Esophagus muscularis mucosa (tissue), 4 donors: ENCODE data around the gene F13A1.

Experiments
- CTCF ChIP-seq, 3 experiments: fragments of 200-600 bp in 2 of 3; fragments of 450-650 bp in 1 of 3; sonication (generic) in 2 of 3; IDR thresholded peaks; one replicate each; pipeline ENCODE4 v1.5.1; 2017 to 2019; ENCODE audit warnings: antibody characterized with exemption in 3 of 3, mild to moderate bottlenecking in 2 of 3, moderate library complexity in 1 of 3
- EP300 ChIP-seq: sonication (generic); formaldehyde crosslinking; IDR thresholded peaks from one replicate; pipeline ENCODE4 v1.6.1; 2017; ENCODE audit warnings: antibody characterized with exemption
- POLR2A ChIP-seq: fragments of 450-650 bp; IDR thresholded peaks from one replicate; pipeline ENCODE4 v1.6.1; 2017; ENCODE audit warnings: antibody characterized with exemption, moderate library complexity, mild to moderate bottlenecking, low read depth
- POLR2AphosphoS5 ChIP-seq, 2 donors: sonication (generic); formaldehyde crosslinking; IDR thresholded peaks; one replicate each; pipeline ENCODE4 v1.6.1; 2017; ENCODE audit warnings: antibody characterized with exemption in 2 of 2

- TF ChIP-seq POLR2A, result no peak
- no peak for TF ChIP-seq CTCF (IDR thresholded peaks at IDR 0.05)
- no peak for TF ChIP-seq EP300
- TF ChIP-seq POLR2AphosphoS5 (IDR thresholded peaks at IDR 0.05), result no peak
Observed at GRCh38 chr6:6227896-6228295, 92.6 kb downstream of the F13A1 start.
